Esophagus squamous epithelium (tissue), 4 donors: ENCODE data around the gene PTPN18.

Experiments
- POLR2A ChIP-seq, 4 donors: fragments of 450-650 bp; IDR thresholded peaks; one replicate each; pipeline ENCODE4 v1.6.1; 2017; ENCODE audit warnings: antibody characterized with exemption in 4 of 4, mild to moderate bottlenecking in 4 of 4, moderate library complexity in 3 of 4
- TF ChIP-seq, protein P1 (sequence below), 6 experiments: fragments of 450-650 bp in 4 of 6; fragments of 200-600 bp in 2 of 6; sonication (generic) in 2 of 6; IDR thresholded peaks; one replicate each; pipeline ENCODE4 v1.5.1; 2016 to 2019; ENCODE audit warnings: antibody characterized with exemption in 6 of 6, mild to moderate bottlenecking in 4 of 6, moderate library complexity in 4 of 6

DNA sequence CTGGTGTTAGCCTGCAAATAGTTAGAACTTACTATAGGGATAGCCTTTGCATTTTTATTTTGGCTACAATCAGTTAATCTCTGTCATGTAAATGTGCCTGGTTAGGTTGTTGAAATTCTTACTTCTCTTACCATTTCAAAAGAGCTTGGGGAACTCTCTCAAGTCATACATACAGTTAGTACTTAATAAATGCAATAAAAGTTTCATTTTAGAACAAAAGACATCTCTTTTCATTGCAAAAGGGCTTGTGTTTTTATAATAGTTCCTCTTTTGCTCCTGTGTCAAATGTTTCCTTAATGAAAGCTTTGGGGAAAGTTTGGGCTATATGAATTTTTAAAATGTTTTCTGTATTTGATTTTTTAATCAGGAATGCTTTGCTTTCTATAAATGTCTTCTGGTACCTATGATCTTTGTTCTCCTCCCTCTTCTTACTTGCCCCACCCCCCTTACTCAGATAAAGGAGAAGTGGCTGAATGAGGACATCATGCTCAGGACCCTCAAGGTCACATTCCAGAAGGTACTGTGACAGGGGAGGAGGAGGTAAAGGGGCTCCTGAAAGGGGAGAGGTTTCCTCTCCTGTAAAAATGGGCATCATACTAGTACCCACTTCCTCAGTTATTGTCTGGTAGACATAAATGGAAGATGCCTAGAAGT lies 13.6 kb downstream of the PTPN18 start:
- TF ChIP-seq, protein P1, sequence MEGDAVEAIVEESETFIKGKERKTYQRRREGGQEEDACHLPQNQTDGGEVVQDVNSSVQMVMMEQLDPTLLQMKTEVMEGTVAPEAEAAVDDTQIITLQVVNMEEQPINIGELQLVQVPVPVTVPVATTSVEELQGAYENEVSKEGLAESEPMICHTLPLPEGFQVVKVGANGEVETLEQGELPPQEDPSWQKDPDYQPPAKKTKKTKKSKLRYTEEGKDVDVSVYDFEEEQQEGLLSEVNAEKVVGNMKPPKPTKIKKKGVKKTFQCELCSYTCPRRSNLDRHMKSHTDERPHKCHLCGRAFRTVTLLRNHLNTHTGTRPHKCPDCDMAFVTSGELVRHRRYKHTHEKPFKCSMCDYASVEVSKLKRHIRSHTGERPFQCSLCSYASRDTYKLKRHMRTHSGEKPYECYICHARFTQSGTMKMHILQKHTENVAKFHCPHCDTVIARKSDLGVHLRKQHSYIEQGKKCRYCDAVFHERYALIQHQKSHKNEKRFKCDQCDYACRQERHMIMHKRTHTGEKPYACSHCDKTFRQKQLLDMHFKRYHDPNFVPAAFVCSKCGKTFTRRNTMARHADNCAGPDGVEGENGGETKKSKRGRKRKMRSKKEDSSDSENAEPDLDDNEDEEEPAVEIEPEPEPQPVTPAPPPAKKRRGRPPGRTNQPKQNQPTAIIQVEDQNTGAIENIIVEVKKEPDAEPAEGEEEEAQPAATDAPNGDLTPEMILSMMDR (IDR thresholded peaks at IDR 0.05), result no peak
- TF ChIP-seq POLR2A (IDR thresholded peaks at IDR 0.05), result no peak
